GM18520 (cell line): ENCODE measurements around the gene VANGL1.
A peak's percentile ranks its signal among the peaks of the same experiment; 100 is the strongest.
"Not testable (repeated sequence)": the region's sequence is repeated elsewhere in the genome, so short reads cannot be mapped to it uniquely, and the experiment has no call there.

Source experiments
- ATAC-seq: cut with Tn5 transposase; IDR thresholded peaks from one replicate; pipeline ENCODE4 v1.9.1; 2021; ENCODE audit not compliant: unreplicated experiment

VANGL1 gene

DNA sequence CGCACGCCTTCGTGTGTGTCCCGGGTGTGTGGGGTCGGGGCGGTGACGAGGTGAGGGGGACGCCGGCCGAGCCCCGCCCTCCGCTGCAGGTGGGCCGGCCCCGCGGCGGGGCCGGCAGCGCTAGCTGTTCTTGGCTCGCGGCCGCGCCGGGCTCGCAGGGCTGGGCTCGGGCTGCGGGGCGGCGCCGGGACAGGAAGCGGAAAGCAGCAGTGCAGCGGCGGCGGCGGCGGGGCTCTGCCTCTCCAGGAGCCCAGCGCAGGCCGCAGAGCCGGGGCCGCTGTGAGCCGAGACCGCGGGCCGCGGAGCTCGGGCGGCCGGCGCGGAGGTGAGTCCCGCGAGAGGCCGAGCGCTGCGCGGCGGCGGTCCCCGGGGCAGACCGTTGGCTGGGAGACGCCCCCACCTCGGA is at the start of gene VANGL1:
TSS of gene VANGL1 (plus strand) at position 209 of the 406 bp plus-strand sequence. CDS start 9,444 bp downstream, outside the sequence.
- peak; percentile 34 for ATAC-seq

GRCh38 chr1:115592264-115592663 is 49.5 kb upstream of the VANGL1 start:
- ATAC-seq = no peak

GRCh38 chr1:115593365-115594259 is 48.2 kb upstream of the VANGL1 start:
- no peak for ATAC-seq

GRCh38 chr1:115594600-115594999 is 47.2 kb upstream of the VANGL1 start:
- ATAC-seq = no peak

GRCh38 chr1:115595279-115596079 is 46.3 kb upstream of the VANGL1 start:
- ATAC-seq = no peak

- no peak for ATAC-seq
Observed at GRCh38 chr1:115596080-115596780, 45.5 kb upstream of the VANGL1 start.

GRCh38 chr1:115604508-115604907 is 37.3 kb upstream of the VANGL1 start:
- ATAC-seq = no peak

DNA sequence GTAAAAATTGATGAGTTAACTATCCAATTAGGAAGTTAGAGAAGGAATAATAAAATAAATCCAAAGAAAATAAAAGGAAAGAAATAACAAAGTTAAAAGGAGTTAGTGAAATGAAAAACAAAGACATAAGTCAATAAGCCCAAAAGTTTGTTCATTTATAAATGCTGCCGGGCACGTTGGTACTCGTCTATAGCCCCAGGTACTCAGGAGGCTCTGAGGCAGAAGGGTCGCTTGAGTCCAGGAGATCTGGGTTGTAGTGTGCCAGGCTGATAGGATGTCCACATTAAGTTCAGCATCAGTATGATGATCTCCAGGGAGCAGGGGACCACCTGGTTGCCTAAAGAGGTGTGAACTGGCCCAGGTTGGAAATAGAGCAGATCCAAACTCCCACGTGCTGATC is 35.5 kb upstream of the VANGL1 start:
- no peak for ATAC-seq

GRCh38 chr1:115609021-115609420 is 32.7 kb upstream of the VANGL1 start:
- no peak for ATAC-seq

- no peak for ATAC-seq
Observed at GRCh38 chr1:115613767-115614166, 28.0 kb upstream of the VANGL1 start.

GRCh38 chr1:115620453-115620852 is 21.3 kb upstream of the VANGL1 start:
- no peak for ATAC-seq

DNA sequence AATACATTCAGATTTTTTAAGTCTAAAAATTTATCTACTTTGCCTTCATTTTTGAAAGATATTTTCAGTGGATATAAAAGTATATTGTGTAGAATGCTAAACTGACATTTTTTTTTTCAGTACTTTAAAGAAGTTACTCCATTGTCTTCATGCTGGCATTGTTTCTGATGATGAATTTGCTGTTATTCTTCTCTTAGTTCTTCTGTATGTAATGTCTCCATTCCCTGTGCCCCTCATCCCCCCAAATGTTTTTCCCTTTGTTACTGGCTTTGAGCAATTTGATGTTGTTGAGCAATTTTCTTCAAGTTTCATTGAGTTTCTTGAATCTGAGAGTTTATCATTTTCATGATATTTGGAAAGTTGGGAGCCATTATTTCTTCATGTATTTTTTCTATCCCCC is 20.8 kb upstream of the VANGL1 start:
- ATAC-seq = no peak

GRCh38 chr1:115624859-115625258 is 16.9 kb upstream of the VANGL1 start:
- ATAC-seq = no peak

DNA sequence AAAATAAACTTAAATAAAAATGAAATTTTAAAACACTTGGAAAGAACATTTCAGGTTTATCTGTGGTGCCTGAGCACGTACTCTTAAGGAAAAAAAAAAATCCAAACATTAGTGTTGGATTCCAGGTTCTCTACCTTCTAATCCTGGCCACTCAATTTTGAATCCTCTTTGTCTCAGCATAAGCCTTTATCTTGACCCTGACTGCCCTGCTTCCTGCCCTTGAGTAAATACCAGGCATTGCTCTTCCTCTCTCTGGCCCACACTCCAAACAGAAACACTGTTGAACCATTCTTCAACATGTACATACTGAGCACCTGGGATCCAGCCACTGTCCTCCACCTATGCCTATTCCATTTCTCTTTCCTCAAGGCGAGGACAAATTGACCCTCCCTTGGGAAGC is 11.4 kb upstream of the VANGL1 start:
- no peak for ATAC-seq

DNA sequence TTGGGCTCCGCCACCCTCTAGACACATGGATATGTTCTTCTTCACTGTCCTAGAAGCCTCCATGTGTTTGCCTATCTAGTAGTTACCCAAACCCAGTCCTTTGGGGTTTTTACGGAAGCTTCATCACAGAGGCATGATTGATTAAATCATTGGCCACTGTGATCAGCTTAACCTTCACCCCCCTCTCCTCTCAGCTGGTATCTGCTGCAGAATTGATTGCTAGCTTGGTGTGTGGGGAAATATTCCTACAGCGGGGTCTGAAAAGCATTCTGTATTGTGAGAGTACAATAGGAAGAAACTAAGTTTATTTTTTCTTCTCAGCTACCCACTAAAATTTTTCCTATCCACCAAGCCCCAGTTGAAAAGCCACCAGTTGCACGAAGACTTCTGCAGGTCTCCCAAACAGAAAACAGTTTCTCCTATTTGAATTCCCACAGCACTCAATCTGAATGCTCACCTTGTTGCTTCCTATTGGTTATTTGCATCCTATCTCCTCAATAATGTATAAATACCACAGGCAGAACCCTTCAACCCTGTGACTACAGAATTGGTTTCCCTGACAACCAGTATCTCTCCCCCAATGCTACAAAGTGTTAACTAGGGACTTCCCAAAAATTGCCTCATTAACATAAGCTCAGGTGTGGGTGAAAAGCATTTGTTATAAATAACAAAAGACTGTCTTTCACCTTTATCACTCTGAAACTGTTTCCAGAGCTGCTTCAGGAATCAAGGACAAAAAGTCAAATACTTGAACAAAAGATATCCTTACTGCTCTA is 9.3 kb upstream of the VANGL1 start:
- ATAC-seq = no peak

DNA sequence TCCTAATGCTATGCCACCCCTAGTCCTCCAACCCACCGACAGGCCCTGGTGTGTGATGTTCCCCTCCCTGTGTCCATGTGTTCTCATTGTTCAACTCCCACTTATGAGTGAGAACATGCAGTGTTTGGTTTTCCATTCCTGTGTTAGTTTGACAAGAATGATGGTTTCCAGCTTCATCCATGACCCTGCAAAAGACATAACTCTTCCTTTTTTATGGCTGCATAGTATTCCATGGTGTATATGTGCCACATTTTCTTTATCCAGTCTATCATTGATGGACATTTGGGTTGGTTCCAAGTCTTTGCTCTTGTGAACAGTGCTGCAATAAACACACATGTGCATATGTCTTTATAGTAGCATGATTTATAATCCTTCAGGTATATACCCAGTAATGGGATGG is 8.2 kb upstream of the VANGL1 start:
- not testable (repeated sequence) for ATAC-seq

GRCh38 chr1:115637247-115637646 is 4.5 kb upstream of the VANGL1 start:
- ATAC-seq = not testable (repeated sequence)

- no peak for ATAC-seq
Observed at GRCh38 chr1:115640384-115640783, 1.4 kb upstream of the VANGL1 start.

- ATAC-seq = peak; percentile 52
Observed at GRCh38 chr1:115642168-115643072, 650 bp downstream of the VANGL1 start.

- ATAC-seq = no peak
Observed at GRCh38 chr1:115643225-115643624, 1.5 kb downstream of the VANGL1 start.
